ENCODE results near the gene PASD1. TPM values are rescaled to one million over a fixed set of nuclear protein-coding genes. Genes with fewer than 3 reads are reported as not detected.

The PASD1 gene, protein sequence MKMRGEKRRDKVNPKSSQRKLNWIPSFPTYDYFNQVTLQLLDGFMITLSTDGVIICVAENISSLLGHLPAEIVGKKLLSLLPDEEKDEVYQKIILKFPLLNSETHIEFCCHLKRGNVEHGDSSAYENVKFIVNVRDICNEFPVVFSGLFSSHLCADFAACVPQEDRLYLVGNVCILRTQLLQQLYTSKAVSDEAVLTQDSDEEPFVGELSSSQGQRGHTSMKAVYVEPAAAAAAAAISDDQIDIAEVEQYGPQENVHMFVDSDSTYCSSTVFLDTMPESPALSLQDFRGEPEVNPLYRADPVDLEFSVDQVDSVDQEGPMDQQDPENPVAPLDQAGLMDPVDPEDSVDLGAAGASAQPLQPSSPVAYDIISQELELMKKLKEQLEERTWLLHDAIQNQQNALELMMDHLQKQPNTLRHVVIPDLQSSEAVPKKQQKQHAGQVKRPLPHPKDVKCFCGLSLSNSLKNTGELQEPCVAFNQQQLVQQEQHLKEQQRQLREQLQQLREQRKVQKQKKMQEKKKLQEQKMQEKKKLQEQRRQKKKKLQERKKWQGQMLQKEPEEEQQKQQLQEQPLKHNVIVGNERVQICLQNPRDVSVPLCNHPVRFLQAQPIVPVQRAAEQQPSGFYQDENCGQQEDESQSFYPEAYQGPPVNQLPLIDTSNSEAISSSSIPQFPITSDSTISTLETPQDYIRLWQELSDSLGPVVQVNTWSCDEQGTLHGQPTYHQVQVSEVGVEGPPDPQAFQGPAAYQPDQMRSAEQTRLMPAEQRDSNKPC
- total RNA-seq (0.04 TPM), polyA plus RNA-seq (ENCODE audit: insufficient read depth in 1 of 8, insufficient read length in 8 of 8, low replicate concordance in 1 of 8) (under 1 TPM in 3 of 8 donors, not detected in 5; 0.07 to 0.16 (median 0.09) TPM)
- long read RNA-seq, donor 1, result 0 reads
- long read RNA-seq, donor 2, result 0 reads
- long read RNA-seq, donor 3, partial matches to known transcripts, result 91 of 91 reads
- long read RNA-seq, donor 3, other reads (novel, unspliced or antisense), result 0 of 91 reads
- long read RNA-seq, donor 4, result 0 reads
- long read RNA-seq, donor 5, result 0 reads
- long read RNA-seq, donor 6, result 0 reads
- long read RNA-seq, donor 7, result 0 reads
- long read RNA-seq, donor 8, result 0 reads
- long read RNA-seq, donor 9, result 0 reads
- long read RNA-seq, donor 10, result 0 reads
- long read RNA-seq, donor 11, result 0 reads

DNA sequence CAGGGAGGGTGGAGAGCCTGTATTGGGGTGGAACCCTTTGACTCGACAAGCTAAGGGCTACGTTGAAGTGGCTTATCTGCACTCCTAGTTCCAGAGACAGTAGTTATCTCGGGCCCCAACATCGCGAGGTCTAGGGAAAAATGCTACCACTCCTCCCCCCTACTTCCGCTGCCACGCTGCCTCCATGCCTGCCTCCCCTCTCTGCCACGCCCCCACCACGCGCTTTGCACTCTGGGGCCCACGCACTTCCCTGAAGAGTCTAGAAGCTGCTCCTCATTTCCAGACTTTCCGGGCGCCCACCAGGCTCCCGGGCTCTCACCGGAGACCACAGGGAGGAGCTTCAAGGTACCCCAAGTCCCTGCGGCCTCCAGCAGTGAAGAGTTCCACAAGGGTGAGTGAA, at the start of gene PASD1:
PASD1 (plus strand) TSS at position 227 of the 400 bp plus-strand sequence. CDS start 37,879 bp downstream, outside the sequence.
- no peak for DNase-seq
- Histone ChIP-seq H3K9me3 (replicated peaks; ENCODE audit: control insufficient read depth, low read depth, low read length) (no peaks in the 10 kb centered on the region), H3K4me3 (ENCODE audit: low read length) (no peak within 1 kb of the TSS), H3K4me1 (ENCODE audit: control insufficient read depth, insufficient read depth, low read length) (no peaks in the 10 kb centered on the region), H3K27ac (ENCODE audit: low read length) (no peak within 1 kb of the TSS), H3K36me3 (ENCODE audit: control insufficient read depth, insufficient read depth, low read length) (no peaks in the 10 kb centered on the region), H3K27me3 (ENCODE audit: control insufficient read depth, insufficient read depth, low read length) (peaks cover 2% of the 10 kb centered on the region)
- 88% methylated on average over 16 of the region's 16 CpGs for whole genome bisulfite sequencing (ENCODE audit: insufficient coverage)

GRCh38 chrX:151515237-151515636, 48.2 kb upstream of the PASD1 start:
- H3K9me3 ChIP-seq (replicated peaks; ENCODE audit: control insufficient read depth, low read depth, low read length), result no peaks in the 10 kb centered on the region
- H3K4me3 ChIP-seq (ENCODE audit: low read length), result no peak overlapping the region
- DNase-seq, result no peak
- H3K36me3 ChIP-seq (ENCODE audit: control insufficient read depth, insufficient read depth, low read length), result no peaks in the 10 kb centered on the region
- H3K27ac ChIP-seq (ENCODE audit: low read length), result no peak overlapping the region
- 80% methylated on average over 1 of the region's 2 CpGs for WGBS (ENCODE audit: insufficient coverage)
- no peaks in the 10 kb centered on the region for H3K27me3 ChIP-seq (ENCODE audit: control insufficient read depth, insufficient read depth, low read length)
- H3K4me1 ChIP-seq (ENCODE audit: control insufficient read depth, insufficient read depth, low read length), result no peaks in the 10 kb centered on the region

DNA sequence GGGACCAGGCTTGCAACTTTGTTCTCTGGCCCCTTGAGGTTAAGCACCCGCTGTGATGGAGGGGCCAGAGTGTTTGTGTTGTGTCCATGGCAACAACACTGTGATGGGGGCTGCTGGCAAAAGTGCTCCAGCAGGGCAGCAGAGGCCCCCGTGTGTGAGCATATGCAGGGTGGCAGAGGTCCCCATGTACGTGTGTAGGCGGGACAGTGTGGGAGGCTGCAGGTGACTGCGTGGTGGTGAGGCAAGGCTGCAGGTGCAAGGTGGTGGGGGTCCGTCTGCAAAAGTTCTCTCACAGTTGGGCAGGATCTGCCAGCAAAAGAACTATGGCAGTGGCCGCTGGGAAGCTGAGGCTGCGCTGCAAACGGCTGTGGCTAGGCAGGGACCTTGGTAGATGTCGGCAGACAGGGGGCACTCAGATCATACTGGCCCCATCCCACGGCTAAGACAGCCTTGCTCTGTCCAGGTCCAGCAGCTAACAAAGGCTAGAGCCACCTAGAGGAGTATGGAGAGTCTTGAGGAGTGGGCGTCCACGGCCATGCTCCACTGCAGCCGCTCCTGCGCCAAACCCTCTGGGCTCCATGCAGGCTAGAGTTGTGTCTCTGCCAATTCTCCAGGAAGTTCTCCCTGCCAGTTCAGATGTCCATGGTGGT, 46.8 kb upstream of the PASD1 start:
- no peaks in the 10 kb centered on the region for H3K36me3 ChIP-seq (ENCODE audit: control insufficient read depth, insufficient read depth, low read length)
- H3K4me1 ChIP-seq (ENCODE audit: control insufficient read depth, insufficient read depth, low read length), result no peaks in the 10 kb centered on the region
- H3K27me3 ChIP-seq (ENCODE audit: control insufficient read depth, insufficient read depth, low read length), result no peaks in the 10 kb centered on the region
- no peak overlapping the region for H3K4me3 ChIP-seq (ENCODE audit: low read length)
- no peak overlapping the region for H3K27ac ChIP-seq (ENCODE audit: low read length)
- no peaks in the 10 kb centered on the region for H3K9me3 ChIP-seq (replicated peaks; ENCODE audit: control insufficient read depth, low read depth, low read length)
- WGBS (ENCODE audit: insufficient coverage), result 70% methylated on average over 14 of the region's 15 CpGs
- no peak for DNase-seq

- Histone ChIP-seq H3K27ac (ENCODE audit: low read length) (no peak overlapping the region), H3K4me1 (ENCODE audit: control insufficient read depth, insufficient read depth, low read length) (no peaks in the 10 kb centered on the region), H3K4me3 (ENCODE audit: low read length) (no peak overlapping the region), H3K27me3 (ENCODE audit: control insufficient read depth, insufficient read depth, low read length) (no peaks in the 10 kb centered on the region), H3K9me3 (replicated peaks; ENCODE audit: control insufficient read depth, low read depth, low read length) (no peaks in the 10 kb centered on the region), H3K36me3 (ENCODE audit: control insufficient read depth, insufficient read depth, low read length) (no peaks in the 10 kb centered on the region)
- WGBS (ENCODE audit: insufficient coverage), result no CpG with 5 or more reads among the region's 2 CpGs
- DNase-seq, result peak; percentile 12
Measured at GRCh38 chrX:151517421-151517820, 46.1 kb upstream of the PASD1 start.

GRCh38 chrX:151523351-151523750, 40.1 kb upstream of the PASD1 start:
- Histone ChIP-seq H3K27ac (ENCODE audit: low read length) (no peak overlapping the region), H3K27me3 (ENCODE audit: control insufficient read depth, insufficient read depth, low read length) (no peaks in the 10 kb centered on the region), H3K4me3 (ENCODE audit: low read length) (no peak overlapping the region), H3K4me1 (ENCODE audit: control insufficient read depth, insufficient read depth, low read length) (no peaks in the 10 kb centered on the region), H3K9me3 (replicated peaks; ENCODE audit: control insufficient read depth, low read depth, low read length) (no peaks in the 10 kb centered on the region), H3K36me3 (ENCODE audit: control insufficient read depth, insufficient read depth, low read length) (no peaks in the 10 kb centered on the region)
- WGBS (ENCODE audit: insufficient coverage), result no CpG with 5 or more reads among the region's 2 CpGs
- DNase-seq, result no peak

DNA sequence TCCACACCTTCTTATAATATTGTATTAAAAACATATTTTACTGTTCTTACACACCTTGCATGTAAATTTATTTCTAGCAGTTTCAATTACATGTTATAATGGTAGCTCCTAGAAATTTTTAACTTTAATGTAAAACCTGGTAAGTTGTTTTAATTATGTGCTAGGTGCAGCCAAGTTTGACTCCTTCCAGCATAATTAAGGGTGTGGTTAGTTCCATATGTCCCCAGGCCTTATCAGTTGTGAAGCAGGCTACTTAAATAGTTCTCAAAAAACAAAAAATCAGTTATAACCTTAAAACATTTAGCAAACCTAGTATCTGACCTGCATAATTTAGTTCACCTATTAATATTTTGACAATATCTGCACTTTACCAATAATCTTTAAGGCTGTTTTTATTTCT, 26.9 kb upstream of the PASD1 start:
- no peaks in the 10 kb centered on the region for H3K9me3 ChIP-seq (replicated peaks; ENCODE audit: control insufficient read depth, low read depth, low read length)
- no peaks in the 10 kb centered on the region for H3K36me3 ChIP-seq (ENCODE audit: control insufficient read depth, insufficient read depth, low read length)
- no peak overlapping the region for H3K27ac ChIP-seq (ENCODE audit: low read length)
- H3K4me1 ChIP-seq (ENCODE audit: control insufficient read depth, insufficient read depth, low read length), result no peaks in the 10 kb centered on the region
- no peak for DNase-seq
- H3K27me3 ChIP-seq (ENCODE audit: control insufficient read depth, insufficient read depth, low read length), result peaks cover 5% of the 10 kb centered on the region
- no peak overlapping the region for H3K4me3 ChIP-seq (ENCODE audit: low read length)

DNA sequence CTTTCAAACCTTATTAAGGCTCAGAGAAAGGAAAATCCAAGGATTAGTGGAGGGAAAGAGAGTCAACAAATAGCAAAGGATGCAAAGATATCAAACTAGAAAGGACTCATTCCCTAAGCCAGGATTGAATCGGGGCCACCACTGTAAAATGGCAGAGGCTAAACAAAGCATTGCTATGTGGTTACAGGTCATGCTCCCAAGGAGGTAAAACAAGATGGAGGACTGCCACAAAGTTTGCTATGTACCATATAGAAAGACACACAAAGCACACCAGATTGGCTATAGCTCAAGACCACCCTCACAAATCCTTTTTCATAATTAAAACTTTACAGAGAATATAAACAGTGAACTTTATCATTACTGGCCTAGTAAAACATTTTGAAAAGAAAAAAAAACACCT, 25.9 kb upstream of the PASD1 start:
- H3K36me3 ChIP-seq (ENCODE audit: control insufficient read depth, insufficient read depth, low read length), result no peaks in the 10 kb centered on the region
- H3K27me3 ChIP-seq (ENCODE audit: control insufficient read depth, insufficient read depth, low read length), result peaks cover 5% of the 10 kb centered on the region
- no peaks in the 10 kb centered on the region for H3K9me3 ChIP-seq (replicated peaks; ENCODE audit: control insufficient read depth, low read depth, low read length)
- no peak overlapping the region for H3K4me3 ChIP-seq (ENCODE audit: low read length)
- DNase-seq, result no peak
- no CpG with 5 or more reads among the region's 1 CpG for WGBS (ENCODE audit: insufficient coverage)
- no peak overlapping the region for H3K27ac ChIP-seq (ENCODE audit: low read length)
- no peaks in the 10 kb centered on the region for H3K4me1 ChIP-seq (ENCODE audit: control insufficient read depth, insufficient read depth, low read length)

GRCh38 chrX:151538190-151539122, 25.0 kb upstream of the PASD1 start:
- Histone ChIP-seq H3K4me3 (ENCODE audit: low read length) (no peak overlapping the region), H3K36me3 (ENCODE audit: control insufficient read depth, insufficient read depth, low read length) (no peaks in the 10 kb centered on the region), H3K4me1 (ENCODE audit: control insufficient read depth, insufficient read depth, low read length) (no peaks in the 10 kb centered on the region), H3K27ac (ENCODE audit: low read length) (no peak overlapping the region), H3K27me3 (ENCODE audit: control insufficient read depth, insufficient read depth, low read length) (peaks cover 5% of the 10 kb centered on the region), H3K9me3 (replicated peaks; ENCODE audit: control insufficient read depth, low read depth, low read length) (no peaks in the 10 kb centered on the region)
- DNase-seq, result no peak
- WGBS (ENCODE audit: insufficient coverage), result 100% methylated on average over 1 of the region's 3 CpGs

- no peak overlapping the region for H3K27ac ChIP-seq (ENCODE audit: low read length)
- 63% methylated on average over 2 of the region's 2 CpGs for WGBS (ENCODE audit: insufficient coverage)
Measured at GRCh38 chrX:151543706-151544105, 19.8 kb upstream of the PASD1 start.

More at GRCh38 chrX:151543706-151544105, 19.8 kb upstream of the PASD1 start:
- no peaks in the 10 kb centered on the region for H3K36me3 ChIP-seq (ENCODE audit: control insufficient read depth, insufficient read depth, low read length)
- no peak overlapping the region for H3K4me3 ChIP-seq (ENCODE audit: low read length)
- DNase-seq, result no peak
- H3K27me3 ChIP-seq (ENCODE audit: control insufficient read depth, insufficient read depth, low read length), result peaks cover 5% of the 10 kb centered on the region
- no peaks in the 10 kb centered on the region for H3K4me1 ChIP-seq (ENCODE audit: control insufficient read depth, insufficient read depth, low read length)
- H3K9me3 ChIP-seq (replicated peaks; ENCODE audit: control insufficient read depth, low read depth, low read length), result no peaks in the 10 kb centered on the region
